RWPE1 (cell line): ENCODE measurements around the gene COPZ2.

Source experiments
- CTCF ChIA-PET: fragments of 350-600 bp; sonication (Branson Sonifier 250); formaldehyde crosslinking; extraction: SDS; loops from one replicate; lab custom pipeline; 2021; lab: Yijun Ruan, JAX
- POLR2A ChIA-PET: fragments of 400-600 bp; formaldehyde crosslinking; extraction: SDS; loops from one replicate; lab custom pipeline; 2020; ENCODE audit warnings: antibody characterized with exemption; ENCODE audit not compliant: low non-redundant PET; lab: Yijun Ruan, JAX
- DNase-seq: peaks from one replicate; pipeline ENCODE4 v3.0.0; 2012; ENCODE audit warnings: low spot score
- H3K27ac ChIP-seq: fragments of 450-650 bp; 2 replicates; pipeline ENCODE4 v1.5.1; 2017
- CTCF ChIP-seq: fragments of 450-650 bp; conservative IDR thresholded peaks from 2 replicates; pipeline ENCODE4 v1.5.1; 2017; ENCODE audit warnings: low read depth, mild to moderate bottlenecking

Gene COPZ2

GRCh38 chr17:47997586-47997985 lies 40.0 kb downstream of the COPZ2 start:
- POLR2A ChIA-PET = no interaction called here
- TF ChIP-seq CTCF = no peak
- no peak for DNase-seq
- CTCF ChIA-PET = interaction anchor here (0.6 kb wide), 1 partner anchor 599 kb away, joined by 3 read pairs; no protein-coding TSS in a partner anchor
- no peak overlapping the region for H3K27ac ChIP-seq

GRCh38 chr17:47996201-47996600 lies 41.4 kb downstream of the COPZ2 start:
- ChIA-PET CTCF (interaction anchor here (0.6 kb wide), 1 partner anchor 26 kb away, joined by 3 read pairs; no protein-coding TSS in a partner anchor), POLR2A (no interaction called here)
- no peak for TF ChIP-seq CTCF
- no peak overlapping the region for H3K27ac ChIP-seq
- DNase-seq = no peak

- ChIA-PET POLR2A (no interaction called here), CTCF (no interaction called here)
- TF ChIP-seq CTCF = no peak
- no peak overlapping the region for H3K27ac ChIP-seq
- no peak for DNase-seq
Measured at GRCh38 chr17:47995241-47995935, 42.2 kb downstream of the COPZ2 start.

GRCh38 chr17:47994724-47995123 lies 42.9 kb downstream of the COPZ2 start:
- DNase-seq = no peak
- no peak for TF ChIP-seq CTCF
- H3K27ac ChIP-seq = no peak overlapping the region
- ChIA-PET CTCF (no interaction called here), POLR2A (no interaction called here)

- POLR2A ChIA-PET = no interaction called here
- TF ChIP-seq CTCF = no peak
- DNase-seq = no peak
- CTCF ChIA-PET = no interaction called here
- H3K27ac ChIP-seq = no peak overlapping the region
Measured at GRCh38 chr17:47993964-47994363, 43.6 kb downstream of the COPZ2 start.

- POLR2A ChIA-PET = no interaction called here
- DNase-seq = no peak
- CTCF ChIA-PET = no interaction called here
- H3K27ac ChIP-seq = no peak overlapping the region
- TF ChIP-seq CTCF = no peak
Measured at GRCh38 chr17:47993031-47993564, 44.5 kb downstream of the COPZ2 start.
